Stimulated activated CD4-positive, alpha-beta T cell treated with anti-CD3 and anti-CD28 coated beads, Interleukin-1b, Interleukin-23, amount 100 ng/mL, for 4 hours (primary cell): Measurements from ENCODE around the gene DGKB.

Experiments
- DNase-seq, 2 donors: peaks; one replicate each; pipeline ENCODE4 v3.0.0-alpha.2; 2020; ENCODE audit warnings: low read depth in 2 of 2

The DGKB gene

DNA sequence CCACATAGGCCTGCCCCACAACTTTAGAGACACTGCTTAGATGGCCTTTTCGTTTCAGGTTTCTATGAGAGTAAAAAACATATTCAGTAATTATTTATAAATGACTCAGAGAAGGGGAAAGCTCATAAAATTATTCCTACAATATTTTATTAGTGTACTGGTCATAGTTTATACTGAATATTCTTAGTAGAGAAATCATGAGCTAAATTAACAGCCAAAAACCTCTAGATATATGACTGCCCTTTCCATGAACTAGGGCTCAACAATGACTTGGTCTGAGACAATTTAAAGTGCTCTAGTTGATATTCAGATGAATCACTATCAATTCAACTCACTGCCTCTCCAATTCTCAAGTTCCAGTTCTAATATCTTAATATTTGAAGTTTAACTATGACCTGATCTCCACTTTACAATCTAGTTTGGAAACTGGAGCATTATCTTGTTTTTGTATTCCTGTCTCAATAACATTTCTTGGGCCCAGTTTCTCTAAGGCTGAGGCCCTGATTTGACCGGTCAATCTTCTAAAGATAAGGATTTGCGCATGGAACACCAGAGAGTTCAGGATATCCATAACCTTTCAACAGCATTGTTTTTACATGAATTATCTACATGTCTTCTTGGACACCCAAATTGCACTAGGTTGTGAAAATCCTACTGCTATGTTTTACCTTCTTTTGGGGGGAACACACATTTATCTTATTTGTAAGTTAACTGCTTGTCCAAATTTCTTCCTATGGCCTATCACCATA lies 141.6 kb downstream of the DGKB start:
- DNase-seq = no peak

DNA sequence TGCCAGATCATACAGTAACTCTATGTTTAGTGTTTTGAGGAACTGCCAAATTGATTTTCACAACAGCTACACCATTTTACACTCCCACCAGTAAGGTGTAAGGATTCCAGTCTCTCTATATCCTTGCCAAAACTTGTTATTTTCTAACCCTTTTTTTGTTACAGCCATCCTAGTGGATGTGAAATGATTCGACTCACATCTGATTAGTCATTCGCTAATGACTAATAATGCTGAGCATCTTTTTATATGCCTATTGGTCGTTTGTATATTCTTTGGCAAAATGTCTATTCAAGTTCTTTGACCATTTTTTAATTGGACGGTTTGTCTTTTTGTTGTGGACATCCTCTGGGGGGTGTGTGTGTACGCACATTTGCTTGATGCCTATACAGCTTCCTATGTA lies 142.8 kb downstream of the DGKB start:
- no peak for DNase-seq

GRCh38 chr7:14754631-14755030 lies 147.9 kb downstream of the DGKB start:
- DNase-seq = no peak

- DNase-seq = no peak
Measured at GRCh38 chr7:14752301-14752700, 150.2 kb downstream of the DGKB start.

DNA sequence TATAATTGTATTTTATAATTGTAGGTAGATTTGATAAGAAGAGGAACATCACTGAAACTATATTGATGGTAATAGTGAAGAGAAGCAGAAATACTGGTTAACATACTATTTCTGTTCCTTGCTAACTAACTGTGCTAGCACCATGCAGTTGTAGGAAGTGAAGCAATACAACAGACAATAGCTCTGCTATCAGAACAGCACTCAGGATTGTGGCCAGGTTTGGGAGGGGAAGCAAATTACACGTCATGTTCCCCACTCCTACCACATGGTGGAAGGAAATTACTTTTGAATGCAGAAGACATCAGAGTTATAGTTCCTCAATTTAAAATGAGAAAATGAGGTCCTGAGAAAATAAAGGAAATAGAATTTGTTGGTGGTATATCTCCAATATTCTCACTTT lies 151.1 kb downstream of the DGKB start:
- no peak for DNase-seq

GRCh38 chr7:14748461-14748860 lies 154.1 kb downstream of the DGKB start:
- no peak for DNase-seq

DNA sequence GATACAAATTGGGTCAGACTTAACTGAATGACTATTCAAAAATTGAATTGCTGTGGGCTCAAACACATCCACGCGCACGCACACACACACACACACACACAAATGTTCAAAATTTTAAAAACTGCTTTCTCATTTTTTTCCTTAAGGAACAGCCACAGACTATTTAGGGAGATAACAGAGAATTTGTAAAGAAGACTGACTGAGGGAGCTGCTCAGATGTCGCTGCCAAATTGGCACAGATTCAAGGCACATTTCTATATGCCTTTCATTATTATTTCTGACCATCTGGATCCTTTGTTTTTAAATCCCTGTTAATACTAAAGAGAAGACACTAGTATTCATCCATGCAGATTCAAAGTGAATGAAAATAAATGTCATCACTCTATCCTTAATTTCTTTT lies 154.8 kb downstream of the DGKB start:
- no peak for DNase-seq

- no peak for DNase-seq
Measured at GRCh38 chr7:14745076-14745475, 157.5 kb downstream of the DGKB start.

GRCh38 chr7:14740606-14741005 lies 161.9 kb downstream of the DGKB start:
- no peak for DNase-seq

GRCh38 chr7:14739841-14740185 lies 162.7 kb downstream of the DGKB start:
- no peak for DNase-seq

DNA sequence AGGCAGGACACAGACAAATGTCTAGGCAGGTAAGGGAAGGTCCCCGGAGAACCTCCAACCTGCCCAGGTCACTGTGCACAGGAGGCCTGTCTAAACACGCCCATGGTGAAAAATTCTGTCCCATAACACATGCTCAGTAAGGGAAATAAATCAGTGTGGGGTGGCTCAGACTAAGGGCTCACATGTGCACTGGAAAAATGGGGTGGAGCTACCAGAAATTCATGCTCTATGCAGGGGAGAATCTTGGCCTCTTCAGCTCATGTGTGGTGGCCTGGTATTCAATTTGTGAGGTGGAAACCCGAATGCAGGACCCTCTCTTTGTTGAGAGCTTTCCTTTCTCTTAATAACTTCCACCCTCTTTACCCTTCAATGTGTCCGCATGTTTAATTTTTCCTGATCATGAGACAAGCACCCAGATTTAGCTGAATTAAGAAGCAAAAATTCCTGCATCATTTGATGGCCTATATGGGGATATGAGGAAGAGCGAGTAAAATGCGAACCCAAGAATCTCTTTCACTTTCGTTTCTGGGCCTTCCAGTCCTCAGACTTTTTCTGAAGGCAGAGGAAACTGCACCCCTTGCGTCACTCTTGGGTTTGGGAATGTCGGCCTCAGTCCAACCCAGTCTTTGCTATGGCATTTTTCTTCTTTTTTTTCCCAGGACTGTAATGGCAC lies 163.2 kb downstream of the DGKB start:
- DNase-seq = no peak

- DNase-seq = no peak
Measured at GRCh38 chr7:14738086-14738485, 164.5 kb downstream of the DGKB start.

GRCh38 chr7:14734839-14735321 lies 167.7 kb downstream of the DGKB start:
- DNase-seq = no peak

DNA sequence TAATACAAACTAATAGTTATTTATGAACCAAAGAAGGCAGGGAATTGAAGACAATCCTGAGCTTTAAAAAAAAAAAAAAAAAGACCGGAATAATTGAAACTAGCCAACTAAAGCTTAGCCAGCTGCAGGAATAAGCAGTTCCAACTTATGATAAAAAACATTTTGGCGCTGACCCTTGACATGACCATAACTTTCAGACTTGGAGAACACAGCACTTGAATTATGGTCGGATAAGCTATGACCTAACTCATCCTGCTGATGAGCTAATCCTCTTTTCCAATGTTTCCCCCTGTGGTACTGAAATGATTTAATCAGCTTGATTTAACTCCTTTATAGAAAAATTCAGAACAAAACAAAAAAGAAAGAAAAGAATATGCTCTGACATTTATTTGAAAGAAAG lies 181.8 kb downstream of the DGKB start:
- DNase-seq = no peak

GRCh38 chr7:14717816-14718215 lies 184.7 kb downstream of the DGKB start:
- DNase-seq = no peak

- no peak for DNase-seq
Measured at GRCh38 chr7:14717169-14717568, 185.4 kb downstream of the DGKB start.

- DNase-seq = no peak
Measured at GRCh38 chr7:14714161-14714728, 188.3 kb downstream of the DGKB start.

- no peak for DNase-seq
Measured at GRCh38 chr7:14698239-14698638, 204.3 kb downstream of the DGKB start.

DNA sequence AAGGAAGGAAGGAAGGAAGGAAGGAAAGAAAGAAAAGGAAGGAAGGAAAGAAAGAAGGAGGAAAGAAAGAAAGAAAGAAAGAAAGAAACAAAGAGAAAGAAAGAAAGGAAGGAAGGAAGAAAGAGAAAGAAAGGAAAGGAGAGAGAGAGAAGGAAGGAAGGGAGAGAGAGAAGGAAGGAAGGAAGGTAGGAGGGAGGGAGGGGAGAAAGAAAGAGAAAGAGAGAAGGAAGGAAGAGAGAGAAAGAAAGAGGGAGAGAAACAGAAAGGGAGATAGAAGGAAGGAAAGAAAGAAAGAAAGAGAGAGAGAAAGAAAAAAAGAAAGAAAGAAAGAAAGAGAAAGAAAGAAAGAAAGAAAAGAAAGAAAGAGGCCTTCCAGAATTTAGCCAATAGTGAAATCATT lies 204.9 kb downstream of the DGKB start:
- DNase-seq = no peak

- DNase-seq = peak; percentile 23 to 35
Measured at GRCh38 chr7:14691597-14692203, 210.9 kb downstream of the DGKB start.

- no peak for DNase-seq
Measured at GRCh38 chr7:14691034-14691433, 211.5 kb downstream of the DGKB start.

GRCh38 chr7:14690486-14690885 lies 212.1 kb downstream of the DGKB start:
- no peak for DNase-seq

GRCh38 chr7:14690075-14690474 lies 212.5 kb downstream of the DGKB start:
- DNase-seq = no peak
